ENCODE data around the gene LRRC36. TPM values are rescaled to one million over a fixed set of nuclear protein-coding genes. Genes with fewer than 3 reads are reported as not detected.

LRRC36 gene
- polyA plus RNA-seq, 3 donors = 0.65 to 3.2 (median 1.8) TPM

DNA sequence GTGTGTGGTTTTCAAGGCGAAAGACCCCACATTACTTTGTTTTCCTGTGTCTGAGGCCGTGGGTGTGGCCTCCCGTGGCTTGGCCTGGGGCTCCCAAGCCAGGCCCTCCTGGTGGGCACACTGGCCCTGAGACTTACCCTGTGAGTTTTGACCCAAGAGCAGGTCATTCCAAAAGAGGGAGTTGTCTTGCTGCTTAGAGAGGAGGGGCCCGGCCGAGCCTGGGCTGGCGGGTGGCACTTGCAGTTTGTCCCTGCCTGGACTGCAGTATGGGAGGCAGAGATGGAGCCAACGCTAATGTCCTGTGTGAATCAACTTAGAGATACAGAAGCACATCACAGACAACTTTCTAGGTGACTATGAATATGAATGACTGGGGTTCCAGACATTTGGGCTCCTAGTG lies 24.5 kb upstream of the LRRC36 start:
- WGBS (ENCODE audit: insufficient coverage) = 93% methylated on average over 5 of the region's 7 CpGs
- H3K27me3 ChIP-seq (ENCODE audit: control insufficient read depth in 2 of 2, insufficient read depth in 2 of 2, low read length in 2 of 2) = no peaks in the 10 kb centered on the region
- no peak overlapping the region for H3K27ac Mint-ChIP-seq

DNA sequence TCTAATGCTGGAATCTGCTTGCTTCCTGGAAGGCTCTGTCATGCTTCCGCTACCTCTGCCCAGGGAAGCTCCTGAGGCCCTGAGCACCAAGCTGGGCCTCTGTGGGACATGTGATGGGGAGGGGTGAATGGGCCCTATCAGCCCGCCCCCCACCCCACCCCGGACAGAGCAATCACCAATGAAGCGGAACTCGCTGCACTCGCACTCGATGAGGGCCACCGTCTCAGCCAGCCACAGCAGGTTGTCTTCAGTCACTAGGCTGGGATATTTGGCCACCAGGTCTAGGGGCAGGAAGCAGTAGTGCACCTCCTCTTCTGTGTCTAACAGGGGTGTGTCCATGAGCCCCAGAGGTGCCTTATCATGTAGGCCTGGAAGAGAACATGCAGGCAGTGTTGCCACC lies 23.6 kb upstream of the LRRC36 start:
- H3K27me3 Mint-ChIP-seq (ENCODE audit: low read depth in 3 of 3) = peaks cover 2 to 3% (median 3%) of the 10 kb centered on the region in 3 donors
- Histone ChIP-seq H3K9ac (ENCODE audit: insufficient read depth, low read length, poor library complexity, severe bottlenecking) (no peak overlapping the region), H3K36me3 (replicated peaks in 1 of 2; ENCODE audit: control insufficient read depth in 1 of 2, insufficient read depth in 2 of 2, low read length in 2 of 2) (no peaks in the 10 kb centered on the region), H2AFZ (ENCODE audit: insufficient read depth, low read depth, low read length, poor library complexity, severe bottlenecking) (no peak overlapping the region), H3K27ac (ENCODE audit: low read depth in 1 of 2, low read length in 2 of 2) (no peak overlapping the region), H3K9me3 (replicated peaks in 1 of 2; ENCODE audit: control insufficient read depth in 1 of 2, insufficient read depth in 1 of 2, low read length in 2 of 2) (no peaks in the 10 kb centered on the region), H3K79me2 (ENCODE audit: insufficient read depth, low read length) (no peaks in the 10 kb centered on the region), H3K27me3 (ENCODE audit: control insufficient read depth in 2 of 2, insufficient read depth in 2 of 2, low read length in 2 of 2) (no peaks in the 10 kb centered on the region), H4K20me1 (ENCODE audit: insufficient read depth, low read length) (no peaks in the 10 kb centered on the region), H3K4me3 (replicated peaks in 1 of 3; ENCODE audit: low read depth in 2 of 3, low read length in 3 of 3) (no peak overlapping the region), H3K4me2 (replicated peaks; ENCODE audit: extremely low read depth, low read length, poor library complexity, severe bottlenecking) (no peak overlapping the region), H3K4me1 (ENCODE audit: control insufficient read depth in 1 of 2, insufficient read depth in 2 of 2, low read length in 2 of 2) (peaks cover 2 to 3% of the 10 kb centered on the region in 2 donors)
- no peak for DNase-seq
- H3K4me3 Mint-ChIP-seq = no peak overlapping the region
- H3K27ac Mint-ChIP-seq = no peak overlapping the region
- peaks cover 3% of the 10 kb centered on the region for H3K4me1 Mint-ChIP-seq
- no peaks in the 10 kb centered on the region for H3K36me3 Mint-ChIP-seq
- intact Hi-C loops (cut with micrococcal nuclease) = no loop called here
- 98% methylated on average over 6 of the region's 8 CpGs for WGBS (ENCODE audit: insufficient coverage)
- TF ChIP-seq, protein P1, sequence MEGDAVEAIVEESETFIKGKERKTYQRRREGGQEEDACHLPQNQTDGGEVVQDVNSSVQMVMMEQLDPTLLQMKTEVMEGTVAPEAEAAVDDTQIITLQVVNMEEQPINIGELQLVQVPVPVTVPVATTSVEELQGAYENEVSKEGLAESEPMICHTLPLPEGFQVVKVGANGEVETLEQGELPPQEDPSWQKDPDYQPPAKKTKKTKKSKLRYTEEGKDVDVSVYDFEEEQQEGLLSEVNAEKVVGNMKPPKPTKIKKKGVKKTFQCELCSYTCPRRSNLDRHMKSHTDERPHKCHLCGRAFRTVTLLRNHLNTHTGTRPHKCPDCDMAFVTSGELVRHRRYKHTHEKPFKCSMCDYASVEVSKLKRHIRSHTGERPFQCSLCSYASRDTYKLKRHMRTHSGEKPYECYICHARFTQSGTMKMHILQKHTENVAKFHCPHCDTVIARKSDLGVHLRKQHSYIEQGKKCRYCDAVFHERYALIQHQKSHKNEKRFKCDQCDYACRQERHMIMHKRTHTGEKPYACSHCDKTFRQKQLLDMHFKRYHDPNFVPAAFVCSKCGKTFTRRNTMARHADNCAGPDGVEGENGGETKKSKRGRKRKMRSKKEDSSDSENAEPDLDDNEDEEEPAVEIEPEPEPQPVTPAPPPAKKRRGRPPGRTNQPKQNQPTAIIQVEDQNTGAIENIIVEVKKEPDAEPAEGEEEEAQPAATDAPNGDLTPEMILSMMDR (IDR thresholded peaks at IDR 0.05) = no peak
- H3K9me3 Mint-ChIP-seq = peaks cover 0 to 5% (median 0%) of the 10 kb centered on the region in 7 donors

More for the DNA sequence above, 24.5 kb upstream of the LRRC36 start:
- TF ChIP-seq, protein P1 (IDR thresholded peaks at IDR 0.05) = no peak
- H3K27ac ChIP-seq (ENCODE audit: low read depth in 1 of 2, low read length in 2 of 2) = no peak overlapping the region
- H3K79me2 ChIP-seq (ENCODE audit: insufficient read depth, low read length) = no peaks in the 10 kb centered on the region
- no peaks in the 10 kb centered on the region for H4K20me1 ChIP-seq (ENCODE audit: insufficient read depth, low read length)
- DNase-seq = no peak
- Mint-ChIP-seq H3K9me3 (peaks cover 0 to 5% (median 0%) of the 10 kb centered on the region in 7 donors), H3K4me3 (no peak overlapping the region), H3K36me3 (no peaks in the 10 kb centered on the region), H3K27me3 (ENCODE audit: low read depth in 3 of 3) (peaks cover 4 to 5% (median 5%) of the 10 kb centered on the region in 3 donors), H3K4me1 (no peaks in the 10 kb centered on the region)
- H3K9ac ChIP-seq (ENCODE audit: insufficient read depth, low read length, poor library complexity, severe bottlenecking) = no peak overlapping the region
- H3K9me3 ChIP-seq (replicated peaks in 1 of 2; ENCODE audit: control insufficient read depth in 1 of 2, insufficient read depth in 1 of 2, low read length in 2 of 2) = no peaks in the 10 kb centered on the region
- no peaks in the 10 kb centered on the region for H3K4me1 ChIP-seq (ENCODE audit: control insufficient read depth in 1 of 2, insufficient read depth in 2 of 2, low read length in 2 of 2)
- no peak overlapping the region for H2AFZ ChIP-seq (ENCODE audit: insufficient read depth, low read depth, low read length, poor library complexity, severe bottlenecking)
- no peak overlapping the region for H3K4me2 ChIP-seq (replicated peaks; ENCODE audit: extremely low read depth, low read length, poor library complexity, severe bottlenecking)
- no peak overlapping the region for H3K4me3 ChIP-seq (replicated peaks in 1 of 3; ENCODE audit: low read depth in 2 of 3, low read length in 3 of 3)
- no peaks in the 10 kb centered on the region for H3K36me3 ChIP-seq (replicated peaks in 1 of 2; ENCODE audit: control insufficient read depth in 1 of 2, insufficient read depth in 2 of 2, low read length in 2 of 2)
- intact Hi-C loops (cut with micrococcal nuclease) = no loop called here
